Renal cortical epithelial cell (primary cell): ENCODE data around the gene MACROD2. TPM values are rescaled to one million over a fixed set of nuclear protein-coding genes. Genes with fewer than 3 reads are reported as not detected.

ENCODE experiments used
- DNase-seq: peaks from one replicate; pipeline ENCODE4 v3.0.0-alpha.2; 2011; ENCODE audit warnings: low read depth
- total RNA-seq: library from RNA; depleted of rRNA; stranded (reverse); fragments of >200 nt; gene quantifications from 2 replicates; pipeline ENCODE4 v1.2.3, GENCODE V29; 2014

The MACROD2 gene
- total RNA-seq, 1 donor from 2014 or later = 5.4 TPM

DNA sequence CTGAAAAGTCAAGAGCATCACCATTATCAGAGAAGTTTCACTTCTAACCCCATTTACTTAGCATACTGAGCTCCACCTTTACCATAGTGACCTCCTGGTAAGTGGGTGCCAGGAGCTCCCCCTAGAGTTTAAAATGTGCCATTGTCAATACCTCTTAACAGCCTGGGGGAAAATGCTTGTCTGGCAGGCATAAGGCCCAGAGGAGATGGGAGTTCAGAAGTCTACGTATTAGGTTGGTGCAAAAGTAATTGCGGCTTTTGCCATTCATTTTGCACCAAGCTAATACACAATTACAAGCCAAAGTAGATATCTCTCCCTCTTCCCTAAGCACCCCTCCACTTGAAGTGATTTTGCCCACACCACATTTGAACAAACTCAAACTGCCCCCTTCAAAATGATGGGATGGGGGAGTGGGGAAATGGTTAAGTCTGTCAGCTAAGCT, 1658.9 kb downstream of the MACROD2 start:
- peak; percentile 66 for DNase-seq

DNA sequence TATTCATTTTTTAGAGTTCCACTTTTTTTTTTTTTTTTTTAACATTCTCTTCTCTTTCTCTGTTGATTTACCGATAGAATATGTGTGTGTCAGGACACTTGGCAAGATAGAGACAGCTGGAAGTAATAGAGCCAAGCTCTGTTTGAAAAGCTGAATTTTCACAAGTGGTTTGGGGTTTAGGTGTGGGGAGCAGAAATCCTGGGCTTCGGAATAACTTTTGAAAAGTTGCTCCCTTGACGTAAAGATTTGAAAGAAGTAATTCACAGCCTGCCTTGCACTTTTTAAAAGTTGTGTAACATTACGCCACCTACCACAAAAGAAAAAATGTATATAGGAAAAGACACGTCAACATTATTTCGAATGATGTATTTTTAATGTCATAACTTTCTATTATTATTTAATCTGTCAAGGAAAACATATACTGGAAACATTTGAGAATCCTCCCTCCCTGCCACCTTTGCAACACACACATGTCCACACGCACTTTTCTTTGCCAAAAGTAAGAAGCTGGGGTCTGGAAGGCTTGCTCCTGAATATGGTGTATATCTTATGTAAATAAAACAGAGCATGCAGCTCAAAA, 1660.1 kb downstream of the MACROD2 start:
- no peak for DNase-seq

DNA sequence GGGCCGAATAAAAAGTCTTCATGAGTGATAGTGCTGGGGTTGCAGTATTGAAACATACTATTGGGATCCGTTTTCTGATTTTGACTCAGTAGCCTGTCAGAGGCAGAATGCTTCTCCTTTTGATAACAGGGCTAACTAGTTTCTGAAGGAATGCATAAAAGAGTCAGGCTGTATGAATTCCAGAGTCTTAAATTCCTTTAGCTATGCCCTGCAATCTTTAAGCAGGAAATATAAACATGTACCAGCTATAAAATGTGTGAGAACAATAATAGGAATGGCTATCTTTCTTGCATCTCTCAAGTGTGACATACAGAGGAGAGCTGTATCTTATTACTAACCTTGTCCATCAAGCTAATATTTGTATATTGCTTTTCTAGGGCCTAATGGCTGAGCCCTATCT, 1660.8 kb downstream of the MACROD2 start:
- peak; percentile 31 for DNase-seq

- no peak for DNase-seq
Observed at GRCh38 chr20:15658295-15658694, 1663.0 kb downstream of the MACROD2 start.

GRCh38 chr20:15673206-15673605, 1677.9 kb downstream of the MACROD2 start:
- DNase-seq = peak; percentile 87

DNA sequence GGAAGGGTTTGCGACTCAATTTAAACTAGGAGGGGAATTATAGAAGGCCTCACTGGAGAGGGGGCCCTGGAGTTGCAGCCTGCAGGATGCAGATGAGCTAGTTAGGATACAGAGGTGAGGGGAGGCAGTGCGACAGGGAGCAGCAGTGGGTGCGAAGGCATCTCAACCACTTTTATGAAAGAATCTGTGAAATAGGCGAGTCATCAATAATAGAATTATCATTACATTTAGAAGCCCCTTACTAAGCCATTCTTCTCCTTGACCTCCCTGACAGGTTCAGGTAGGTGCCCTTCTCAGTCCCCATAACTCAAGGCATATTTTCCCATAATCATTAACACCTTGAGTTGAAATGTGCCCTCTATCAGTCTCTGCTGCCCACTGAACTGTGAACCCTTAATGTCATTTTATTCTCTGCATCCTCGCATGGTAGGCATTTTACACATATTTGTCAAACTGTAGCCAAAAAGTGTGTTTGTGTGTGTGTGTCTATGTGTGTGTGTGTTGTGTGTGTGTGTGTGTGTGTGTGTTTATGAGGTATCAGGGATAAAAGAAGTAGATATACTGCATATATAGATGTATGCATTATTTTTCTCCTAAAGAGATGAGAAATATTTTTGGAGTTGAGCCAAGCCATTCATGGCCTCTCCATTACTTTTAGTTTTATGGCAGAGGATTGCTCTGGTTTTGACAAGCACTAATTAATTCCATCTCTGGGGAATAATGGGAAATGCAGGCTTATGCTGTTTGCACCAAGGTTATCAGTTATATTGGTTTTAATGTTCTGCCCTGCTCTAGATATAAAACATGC, 1679.1 kb downstream of the MACROD2 start:
- peak; percentile 64 for DNase-seq

DNA sequence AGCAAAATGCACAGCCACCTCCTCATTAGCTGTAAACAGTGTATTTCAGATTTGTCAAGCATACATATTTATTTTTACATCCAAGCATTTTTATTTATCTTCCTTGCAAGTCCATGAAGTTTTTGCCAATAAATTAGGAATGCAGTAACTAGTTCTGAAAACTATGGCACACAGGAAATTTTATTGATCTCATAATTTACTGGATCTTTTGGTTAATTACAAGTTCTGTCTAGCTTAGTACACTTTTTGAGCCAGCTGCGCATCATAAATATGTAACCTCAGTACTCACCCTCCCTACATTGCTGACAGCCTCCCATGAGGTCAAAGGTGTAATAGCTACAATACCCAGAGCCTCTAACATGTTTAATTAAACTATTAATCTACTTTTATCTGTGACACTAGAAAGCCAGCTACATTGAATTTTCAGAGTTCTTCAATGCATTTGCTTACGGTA, 1679.8 kb downstream of the MACROD2 start:
- DNase-seq = no peak

GRCh38 chr20:15675813-15676484, 1680.6 kb downstream of the MACROD2 start:
- DNase-seq = peak; percentile 65

DNA sequence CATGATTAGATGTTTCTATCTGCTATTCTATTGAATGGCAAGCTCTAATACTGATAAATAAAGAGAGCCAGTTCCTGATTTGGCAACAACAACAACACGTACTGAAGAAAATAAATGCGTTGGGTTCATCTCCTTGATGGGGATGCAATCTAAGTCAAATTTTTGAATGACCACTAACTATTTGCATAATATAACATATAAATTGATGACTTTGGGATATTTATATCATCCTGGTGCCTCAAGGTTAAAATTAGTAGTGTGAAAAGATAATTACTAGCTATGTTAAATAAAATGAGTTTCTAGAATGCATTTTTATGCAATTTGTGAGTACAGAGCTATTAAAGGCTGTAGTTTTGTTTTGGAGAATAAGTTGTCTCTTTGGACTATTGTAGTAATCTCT, 1681.5 kb downstream of the MACROD2 start:
- no peak for DNase-seq

GRCh38 chr20:15682690-15683089, 1687.4 kb downstream of the MACROD2 start:
- DNase-seq = no peak

GRCh38 chr20:15692570-15692969, 1697.3 kb downstream of the MACROD2 start:
- no peak for DNase-seq

- DNase-seq = no peak
Observed at GRCh38 chr20:15699431-15700146, 1704.3 kb downstream of the MACROD2 start.

DNA sequence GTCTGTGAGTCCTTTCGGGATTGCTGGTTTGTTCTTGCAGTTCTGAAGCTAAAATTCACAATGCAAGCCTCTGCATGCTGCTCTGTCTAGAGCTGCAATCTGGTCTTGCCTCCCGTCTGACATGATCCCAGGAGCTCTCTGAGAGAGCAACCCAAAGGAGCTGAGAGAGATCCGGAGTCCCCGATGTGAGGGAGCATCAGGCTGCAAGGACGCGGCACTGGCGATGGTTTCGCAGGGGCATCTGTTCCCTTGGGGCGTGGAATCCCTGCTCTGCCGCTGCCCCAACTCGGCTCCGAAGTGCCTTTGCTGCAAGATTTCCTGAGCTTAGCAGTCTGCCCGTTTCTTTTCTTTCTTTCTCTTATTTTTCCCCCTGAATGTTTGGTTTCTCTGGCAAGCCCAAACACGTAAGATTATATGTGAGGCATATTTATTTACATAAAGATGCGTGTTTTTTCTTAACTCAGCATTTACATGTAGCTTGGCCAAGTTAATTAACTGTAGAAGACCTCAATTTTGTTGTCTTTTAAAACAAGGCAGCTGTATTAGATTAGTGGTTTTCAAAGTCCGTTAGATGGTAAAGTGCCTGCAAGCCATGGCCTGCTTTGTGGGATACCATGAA, 1704.9 kb downstream of the MACROD2 start:
- DNase-seq = no peak

DNA sequence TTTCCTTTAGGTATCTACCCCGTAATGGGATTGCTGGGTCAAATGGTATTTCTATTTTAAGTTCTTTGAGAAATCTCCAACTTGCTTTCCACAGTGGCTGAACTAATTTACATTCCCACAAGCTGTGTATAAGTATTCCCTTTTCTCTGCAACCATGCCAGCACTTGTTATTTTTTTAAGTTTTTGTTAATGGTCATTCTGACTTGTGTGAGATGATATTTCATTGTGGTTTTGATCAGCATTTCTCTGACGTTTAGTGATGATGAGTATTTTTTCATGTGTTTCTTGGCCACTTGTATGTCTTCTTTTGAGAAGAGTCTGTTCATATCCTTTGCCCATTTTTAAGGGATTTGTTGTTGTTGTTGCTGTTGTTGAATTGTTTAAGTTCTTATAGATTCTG, 1706.8 kb downstream of the MACROD2 start:
- no peak for DNase-seq

DNA sequence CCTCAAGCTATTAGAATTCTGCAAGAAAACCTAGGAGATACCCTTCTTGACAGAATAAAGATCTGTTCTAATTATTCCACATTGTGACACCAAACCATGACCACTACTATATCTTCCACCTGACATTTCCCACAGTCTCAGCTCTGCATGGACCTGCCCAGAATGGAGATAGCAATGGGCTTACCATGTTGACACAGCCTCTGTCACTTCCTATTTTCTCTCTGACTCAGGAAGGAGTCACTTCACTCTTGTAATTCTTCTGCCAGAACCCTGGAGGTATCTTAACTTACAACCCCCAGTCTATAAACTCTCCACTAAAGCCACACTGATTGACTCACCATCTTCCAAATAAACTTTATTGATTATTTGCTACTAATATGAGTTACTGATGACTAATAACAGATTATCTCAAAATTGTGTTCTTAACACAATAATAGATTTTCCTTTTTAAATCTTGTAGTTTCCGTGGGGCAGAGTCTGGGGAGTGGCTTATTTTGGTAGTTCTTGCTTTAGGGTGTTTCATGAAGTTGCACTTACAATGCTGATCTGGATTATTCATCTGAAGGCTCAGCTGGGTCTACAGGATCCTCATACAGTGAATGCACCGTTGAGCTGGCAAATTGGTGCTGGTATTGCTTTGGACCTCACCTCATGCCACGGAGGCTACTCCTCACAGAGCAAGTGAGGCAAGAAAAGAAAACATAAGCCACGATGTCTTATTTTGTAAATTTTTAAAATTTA, 1708.0 kb downstream of the MACROD2 start:
- peak; percentile 71 for DNase-seq

DNA sequence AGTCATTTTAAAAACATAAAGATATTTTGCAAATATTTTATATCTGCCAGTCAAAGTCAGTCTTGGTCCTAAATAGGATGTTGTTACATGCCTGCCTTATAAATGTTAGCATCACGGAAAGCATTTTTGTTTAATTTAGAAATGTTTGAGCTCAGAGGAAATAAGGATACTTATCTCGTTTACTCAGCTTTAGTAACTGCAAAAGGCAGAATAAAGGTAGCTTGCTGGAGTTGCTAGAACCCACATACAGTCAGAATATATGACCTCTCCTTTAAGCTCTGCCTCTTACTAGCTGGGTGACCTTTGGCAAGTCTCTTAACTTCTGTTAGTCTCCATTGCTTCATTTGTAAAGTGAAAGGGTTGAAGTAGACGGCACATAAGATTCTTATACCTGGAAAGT, 1710.7 kb downstream of the MACROD2 start:
- no peak for DNase-seq

DNA sequence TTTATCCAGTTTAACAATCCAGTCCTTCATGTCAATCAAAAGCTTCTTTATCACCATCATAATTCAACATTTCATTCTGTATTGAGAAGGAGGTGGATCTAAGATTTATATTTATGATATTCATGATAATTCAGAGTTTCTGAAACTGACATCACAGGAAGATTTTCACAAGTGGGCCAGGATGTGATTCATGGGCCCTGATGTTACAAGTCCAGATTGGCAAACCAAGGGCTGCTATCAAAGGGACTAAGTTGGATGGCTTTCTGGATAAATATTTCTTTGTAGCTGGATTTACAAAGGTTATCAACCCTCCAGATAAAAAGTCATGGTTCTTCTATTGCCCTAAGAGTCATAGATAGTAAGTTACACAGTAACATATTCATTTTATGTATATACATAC, 1711.4 kb downstream of the MACROD2 start:
- no peak for DNase-seq

DNA sequence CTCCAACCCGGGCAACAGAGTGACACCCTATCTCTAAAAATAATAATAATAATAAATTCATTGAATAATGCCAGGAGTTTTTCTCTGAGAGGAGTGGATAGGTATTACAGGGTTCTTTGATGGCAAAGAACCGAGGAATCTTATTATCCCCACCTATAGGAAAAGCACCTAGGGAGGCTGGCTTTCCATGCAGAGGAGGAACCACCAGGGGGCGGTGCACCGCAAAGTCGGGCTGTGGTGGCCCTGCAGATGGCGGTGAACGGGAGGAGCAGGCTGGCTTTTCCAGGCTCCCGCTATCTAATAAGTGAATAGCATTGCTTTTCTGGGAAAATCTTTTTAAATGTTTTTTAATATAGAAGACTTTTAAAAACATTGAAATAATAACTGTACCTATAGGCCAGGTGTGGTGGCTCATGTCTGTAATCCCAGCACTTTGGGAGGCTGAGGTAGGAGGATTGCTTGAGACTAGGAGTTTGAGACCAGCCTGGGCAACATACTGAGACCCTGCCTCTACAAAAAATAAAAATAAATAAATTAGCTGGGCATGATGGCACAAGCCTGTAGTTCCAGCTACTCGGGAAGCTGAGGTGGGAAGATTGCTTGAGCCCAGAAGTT, 1713.8 kb downstream of the MACROD2 start:
- DNase-seq = no peak

- no peak for DNase-seq
Observed at GRCh38 chr20:15710636-15711035, 1715.3 kb downstream of the MACROD2 start.

DNA sequence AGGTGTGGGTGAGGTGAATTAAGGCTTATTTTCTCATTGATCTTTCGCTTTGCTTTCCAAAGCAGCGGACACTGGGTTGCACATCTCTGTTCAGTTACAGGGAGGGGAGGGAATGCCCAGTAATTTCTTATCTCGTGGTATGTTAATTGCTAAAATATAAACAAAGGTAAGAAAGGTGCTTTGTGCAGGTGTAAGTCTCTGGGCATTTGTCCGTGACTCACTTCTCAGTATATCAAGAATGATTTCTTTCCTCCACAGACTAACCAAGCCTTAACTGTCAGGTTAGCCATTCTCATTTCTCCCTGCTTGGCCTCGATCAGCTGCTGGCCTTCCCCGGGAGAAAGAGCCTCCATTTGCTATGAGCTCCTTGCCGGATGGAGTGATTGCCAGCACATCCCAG, 1715.9 kb downstream of the MACROD2 start:
- no peak for DNase-seq

DNA sequence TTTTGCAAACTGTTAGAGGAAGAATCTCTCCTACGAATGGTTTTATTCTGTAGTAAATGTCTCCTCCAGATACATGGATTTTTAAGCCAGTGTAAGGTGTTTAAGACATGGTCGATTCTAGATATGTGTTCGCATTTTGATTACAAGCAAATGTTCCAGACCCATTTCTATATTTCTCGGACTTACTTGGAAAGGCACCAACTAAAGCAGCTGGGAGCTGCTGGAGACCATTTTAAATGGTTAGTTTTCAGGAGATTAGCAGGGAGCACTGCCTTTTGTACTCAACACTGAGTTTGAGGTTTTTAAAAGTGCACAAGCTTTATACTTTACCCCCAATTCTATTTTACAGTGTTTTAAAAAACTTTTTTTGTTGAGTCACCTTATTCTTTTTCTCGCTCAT, 1720.9 kb downstream of the MACROD2 start:
- no peak for DNase-seq
